ENCODE data around the gene UBE4B. TPM values are rescaled to one million over a fixed set of nuclear protein-coding genes. Genes with fewer than 3 reads are reported as not detected.

Gene UBE4B
- polyA plus RNA-seq, 2 of the 4 experiments (the other 2 are of a cell fraction): 13.5 to 15.1 TPM

- CTCF ChIA-PET: interaction anchor here (1.5 kb wide), 1 partner anchor 11 kb away, joined by 4 read pairs; no protein-coding TSS in a partner anchor
- 92% methylated on average over 8 of the region's 8 CpGs for WGBS (ENCODE audit: missing lambda C conversion rate)
Measured at GRCh38 chr1:10060311-10061100, 27.7 kb downstream of the UBE4B start.

GRCh38 chr1:10061276-10061675 lies 28.5 kb downstream of the UBE4B start:
- 91% methylated on average over 5 of the region's 5 CpGs for WGBS (ENCODE audit: missing lambda C conversion rate)
- DNase-seq (ENCODE audit: low read depth in 1 of 2, low spot score in 1 of 2): no peak
- ATAC-seq: no peak
- Histone ChIP-seq H3K4me2 (no peak overlapping the region), H3K4me3 (no peak overlapping the region), H3K27ac (no peak overlapping the region), H3K4me1 (peaks cover 20% of the 10 kb centered on the region), H3K9me3 (no peaks in the 10 kb centered on the region)
- ChIA-PET CTCF (interaction anchor here (1.5 kb wide), 1 partner anchor 10 kb away, joined by 4 read pairs; no protein-coding TSS in a partner anchor), POLR2A (no interaction called here)
- TF ChIP-seq CHD2 (IDR thresholded peaks at IDR 0.05; ENCODE audit: low read length, partially characterized antibody) (no peak), POLR2AphosphoS2 (conservative IDR thresholded peaks at IDR 0.05; ENCODE audit: low read length) (no peak), ZNF302 (CRISPR knock-in tag; IDR thresholded peaks at IDR 0.05) (no peak), HOXB13 (CRISPR knock-in tag; IDR thresholded peaks at IDR 0.05; ENCODE audit: low read depth) (no peak), JUN (IDR thresholded peaks at IDR 0.05) (no peak), MAZ (IDR thresholded peaks at IDR 0.05; ENCODE audit: borderline replicate concordance, low read depth, low read length) (no peak), RNF2 (IDR thresholded peaks at IDR 0.05; ENCODE audit: borderline replicate concordance, low read depth) (no peak), CBX8 (IDR thresholded peaks at IDR 0.05) (no peak), TP53 (CRISPR knock-in tag; IDR thresholded peaks at IDR 0.05) (no peak), FOXS1 (CRISPR knock-in tag; IDR thresholded peaks at IDR 0.05) (no peak)
- TF ChIP-seq, protein P1, sequence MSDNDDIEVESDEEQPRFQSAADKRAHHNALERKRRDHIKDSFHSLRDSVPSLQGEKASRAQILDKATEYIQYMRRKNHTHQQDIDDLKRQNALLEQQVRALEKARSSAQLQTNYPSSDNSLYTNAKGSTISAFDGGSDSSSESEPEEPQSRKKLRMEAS (IDR thresholded peaks at IDR 0.05): no peak
- TF ChIP-seq, protein P2, sequence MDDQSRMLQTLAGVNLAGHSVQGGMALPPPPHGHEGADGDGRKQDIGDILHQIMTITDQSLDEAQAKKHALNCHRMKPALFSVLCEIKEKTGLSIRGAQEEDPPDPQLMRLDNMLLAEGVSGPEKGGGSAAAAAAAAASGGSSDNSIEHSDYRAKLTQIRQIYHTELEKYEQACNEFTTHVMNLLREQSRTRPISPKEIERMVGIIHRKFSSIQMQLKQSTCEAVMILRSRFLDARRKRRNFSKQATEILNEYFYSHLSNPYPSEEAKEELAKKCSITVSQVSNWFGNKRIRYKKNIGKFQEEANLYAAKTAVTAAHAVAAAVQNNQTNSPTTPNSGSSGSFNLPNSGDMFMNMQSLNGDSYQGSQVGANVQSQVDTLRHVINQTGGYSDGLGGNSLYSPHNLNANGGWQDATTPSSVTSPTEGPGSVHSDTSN (IDR thresholded peaks at IDR 0.05): no peak
- no peak for FAIRE-seq

More at GRCh38 chr1:10060311-10061100, 27.7 kb downstream of the UBE4B start:
- H3K4me3 ChIP-seq: no peak overlapping the region
- H3K4me1 ChIP-seq: peaks cover 27% of the 10 kb centered on the region
- TF ChIP-seq BCL3 (IDR thresholded peaks at IDR 0.05) (no peak), RARB (CRISPR knock-in tag; IDR thresholded peaks at IDR 0.05) (no peak), EHMT2 (IDR thresholded peaks at IDR 0.05; ENCODE audit: low read depth) (no peak), NFE2L2 (conservative IDR thresholded peaks at IDR 0.05; ENCODE audit: low read length) (no peak), HOXB5 (CRISPR knock-in tag; IDR thresholded peaks at IDR 0.05) (no peak)
- POLR2A ChIA-PET: no interaction called here
- DNase-seq (ENCODE audit: low read depth in 1 of 2, low spot score in 1 of 2) (no peak), FAIRE-seq (no peak), ATAC-seq (no peak)
- no peak overlapping the region for H3K4me2 ChIP-seq
- H3K9me3 ChIP-seq: no peaks in the 10 kb centered on the region
- no peak overlapping the region for H3K27ac ChIP-seq

GRCh38 chr1:10063878-10064277 lies 31.1 kb downstream of the UBE4B start:
- no peak for TF ChIP-seq MYC (IDR thresholded peaks at IDR 0.05; ENCODE audit: borderline replicate concordance, low read length)
- TF ChIP-seq CBX8 (IDR thresholded peaks at IDR 0.05): no peak
- no peak for TF ChIP-seq JUNB (IDR thresholded peaks at IDR 0.05)
- TF ChIP-seq NR3C1 (IDR thresholded peaks at IDR 0.05): no peak
- DNase-seq (ENCODE audit: low read depth in 1 of 2, low spot score in 1 of 2) (no peak), FAIRE-seq (no peak), ATAC-seq (no peak)
- Histone ChIP-seq H3K27ac (no peak overlapping the region), H3K4me3 (no peak overlapping the region), H3K4me1 (peaks cover 8% of the 10 kb centered on the region; the same call in 2 of the 3 replicates), H3K9me3 (no peaks in the 10 kb centered on the region), H3K4me2 (no peak overlapping the region)
- ChIA-PET CTCF (interaction anchor here (1.4 to 1.6 kb wide), 2 partner anchors 17 to 28 kb away, joined by 3 read pairs; no protein-coding TSS in a partner anchor), POLR2A (no interaction called here)
- 92% methylated on average over 7 of the region's 7 CpGs for WGBS (ENCODE audit: missing lambda C conversion rate)
